BE2C (cell line): ENCODE results near the gene ATP5ME.
"Not testable (repeated sequence)": the region's sequence is repeated elsewhere in the genome, so short reads cannot be mapped to it uniquely, and the experiment has no call there.

Source experiments
- DNase-seq: peaks from one replicate; pipeline ENCODE4 v3.0.0-alpha.2; 2020
- H3K27me3 ChIP-seq: fragments of 250-450 bp; sonication (Bioruptor Pico); 2 replicates; pipeline ENCODE4 v1.5.1; 2020; ENCODE audit warnings: mild to moderate bottlenecking
- H3K36me3 ChIP-seq: fragments of 250-450 bp; sonication (Bioruptor Pico); 2 replicates; pipeline ENCODE4 v1.5.1; 2020; ENCODE audit warnings: mild to moderate bottlenecking
- H3K4me1 ChIP-seq: fragments of 250-450 bp; sonication (Bioruptor Pico); 2 replicates; pipeline ENCODE4 v1.5.1; 2020
- H3K4me3 ChIP-seq: 2 replicates; pipeline ENCODE4 v1.5.1; 2011; ENCODE audit warnings: low read depth, low read length
- H3K9me3 ChIP-seq: fragments of 250-450 bp; sonication (Bioruptor Pico); 2 replicates; pipeline ENCODE4 v1.5.1; 2020
- TF ChIP-seq, protein P1 (sequence below): IDR thresholded peaks from 2 replicates; pipeline ENCODE4 v1.5.1; 2012; ENCODE audit warnings: mild to moderate bottlenecking, low read depth, low read length

ATP5ME gene

DNA sequence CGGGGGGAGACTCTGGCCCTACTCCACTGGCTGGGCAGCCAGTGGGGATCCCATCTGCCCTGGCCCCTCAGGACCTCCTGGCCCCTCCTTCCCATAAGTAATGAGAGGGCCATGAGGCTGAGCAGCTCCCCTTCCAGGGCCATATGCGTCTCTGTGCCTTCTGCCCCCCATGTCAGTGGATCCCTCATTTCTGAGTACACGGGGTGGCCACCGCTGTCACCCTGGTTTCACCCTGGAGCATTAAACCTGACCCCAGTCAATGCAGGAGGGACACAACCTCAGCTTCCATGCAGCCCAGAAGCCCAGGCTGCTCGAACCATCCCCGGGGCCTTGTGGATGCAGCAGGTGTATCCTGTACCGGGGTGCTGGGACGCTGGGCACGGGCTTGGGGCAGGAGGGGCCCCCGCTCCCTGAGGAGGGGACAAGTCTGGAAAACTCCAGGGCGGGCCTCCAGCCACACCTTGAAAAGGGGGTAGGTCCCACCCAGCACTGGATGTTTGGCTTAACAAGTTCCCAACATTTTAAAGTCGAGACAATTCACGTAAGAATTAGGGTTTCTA, 24.2 kb downstream of the ATP5ME start:
- Histone ChIP-seq H3K9me3 (no peaks in the 10 kb centered on the region), H3K4me1 (no peaks in the 10 kb centered on the region), H3K36me3 (no peaks in the 10 kb centered on the region), H3K27me3 (peaks cover 12% of the 10 kb centered on the region), H3K4me3 (no peak overlapping the region)
- peak; percentile 5 for DNase-seq
- TF ChIP-seq, protein P1, sequence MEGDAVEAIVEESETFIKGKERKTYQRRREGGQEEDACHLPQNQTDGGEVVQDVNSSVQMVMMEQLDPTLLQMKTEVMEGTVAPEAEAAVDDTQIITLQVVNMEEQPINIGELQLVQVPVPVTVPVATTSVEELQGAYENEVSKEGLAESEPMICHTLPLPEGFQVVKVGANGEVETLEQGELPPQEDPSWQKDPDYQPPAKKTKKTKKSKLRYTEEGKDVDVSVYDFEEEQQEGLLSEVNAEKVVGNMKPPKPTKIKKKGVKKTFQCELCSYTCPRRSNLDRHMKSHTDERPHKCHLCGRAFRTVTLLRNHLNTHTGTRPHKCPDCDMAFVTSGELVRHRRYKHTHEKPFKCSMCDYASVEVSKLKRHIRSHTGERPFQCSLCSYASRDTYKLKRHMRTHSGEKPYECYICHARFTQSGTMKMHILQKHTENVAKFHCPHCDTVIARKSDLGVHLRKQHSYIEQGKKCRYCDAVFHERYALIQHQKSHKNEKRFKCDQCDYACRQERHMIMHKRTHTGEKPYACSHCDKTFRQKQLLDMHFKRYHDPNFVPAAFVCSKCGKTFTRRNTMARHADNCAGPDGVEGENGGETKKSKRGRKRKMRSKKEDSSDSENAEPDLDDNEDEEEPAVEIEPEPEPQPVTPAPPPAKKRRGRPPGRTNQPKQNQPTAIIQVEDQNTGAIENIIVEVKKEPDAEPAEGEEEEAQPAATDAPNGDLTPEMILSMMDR = no peak

DNA sequence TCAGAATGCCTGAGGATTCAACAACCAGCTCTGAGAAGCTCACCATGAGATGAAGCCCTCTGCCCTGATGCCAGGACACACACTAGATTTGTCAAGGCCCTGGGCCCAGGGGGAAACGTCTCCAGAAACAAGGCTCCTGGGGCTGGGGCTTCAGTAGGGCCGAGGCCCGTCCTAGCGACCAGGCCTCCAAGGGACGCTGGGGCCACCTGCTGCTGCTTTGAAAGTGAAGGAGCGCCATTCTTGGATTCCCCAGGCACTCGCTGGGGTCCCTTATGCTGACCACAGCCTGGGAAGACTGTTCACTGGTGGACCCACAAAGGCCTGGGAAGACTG, 24.8 kb downstream of the ATP5ME start:
- H3K36me3 ChIP-seq = no peaks in the 10 kb centered on the region
- H3K9me3 ChIP-seq = no peaks in the 10 kb centered on the region
- no peak for DNase-seq
- TF ChIP-seq, protein P1 = no peak
- no peaks in the 10 kb centered on the region for H3K4me1 ChIP-seq
- no peak overlapping the region for H3K4me3 ChIP-seq
- peaks cover 12% of the 10 kb centered on the region for H3K27me3 ChIP-seq

DNA sequence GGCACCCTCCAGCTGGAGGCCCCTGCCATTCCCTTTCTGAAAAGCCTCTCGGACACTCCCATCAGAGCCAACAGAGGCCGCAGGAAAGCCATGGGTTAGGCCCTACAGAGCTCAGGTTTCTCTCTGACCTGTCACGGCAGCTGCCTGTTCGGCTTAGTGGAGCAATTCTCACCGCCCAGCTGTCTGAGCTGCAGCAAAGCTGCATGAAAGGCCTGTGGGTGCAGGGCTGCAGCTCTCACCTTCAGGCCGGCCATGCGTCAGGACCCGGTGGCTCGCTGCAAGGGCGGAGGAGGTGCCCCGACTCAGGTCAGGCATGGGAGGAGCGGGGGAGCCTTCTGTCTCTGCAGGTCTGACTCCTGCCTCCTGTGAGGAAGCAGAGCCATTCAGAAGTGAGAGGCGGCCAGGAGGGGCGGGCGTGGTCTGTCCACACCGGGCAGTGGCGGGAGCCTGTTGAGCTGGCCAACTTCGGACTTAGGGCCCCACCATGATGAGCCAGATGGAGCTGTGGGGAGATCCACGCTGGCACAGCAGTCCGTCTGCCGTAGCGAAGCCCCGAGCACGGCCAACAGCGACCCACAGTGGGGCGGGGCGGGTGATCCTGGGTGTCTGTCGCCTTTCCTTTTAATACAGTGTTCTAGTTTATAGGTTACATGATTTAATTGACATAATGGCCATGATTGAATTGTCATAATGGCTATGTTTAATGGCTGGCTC, 25.3 kb downstream of the ATP5ME start:
- peak; percentile 4 for DNase-seq
- Histone ChIP-seq H3K9me3 (no peaks in the 10 kb centered on the region), H3K4me3 (no peak overlapping the region), H3K4me1 (no peaks in the 10 kb centered on the region), H3K36me3 (no peaks in the 10 kb centered on the region), H3K27me3 (peaks cover 12% of the 10 kb centered on the region)
- TF ChIP-seq, protein P1 = no peak

DNA sequence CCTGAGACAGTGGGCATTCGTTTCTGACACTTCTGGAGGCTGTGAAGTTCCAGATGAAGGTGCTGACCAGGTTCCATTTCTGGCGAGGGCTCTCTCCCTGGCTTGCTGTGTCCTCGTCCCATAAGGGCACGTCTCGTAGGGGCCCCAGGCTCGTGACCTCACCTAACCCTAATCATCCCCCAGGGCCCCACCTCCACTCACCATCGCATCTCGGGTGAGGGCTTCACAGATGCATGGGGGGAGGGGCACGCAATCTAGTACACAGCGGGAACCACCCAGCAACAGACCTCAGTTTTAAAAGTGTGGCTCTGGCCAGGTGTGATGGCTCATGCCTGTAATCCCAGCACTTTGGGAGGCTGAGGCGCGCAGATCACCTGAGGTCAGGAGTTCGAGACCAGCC, 26.6 kb downstream of the ATP5ME start:
- peak; percentile 8 for DNase-seq
- TF ChIP-seq, protein P1 = no peak
- no peaks in the 10 kb centered on the region for H3K4me1 ChIP-seq
- H3K4me3 ChIP-seq = no peak overlapping the region
- H3K27me3 ChIP-seq = peaks cover 12% of the 10 kb centered on the region
- no peaks in the 10 kb centered on the region for H3K36me3 ChIP-seq
- no peaks in the 10 kb centered on the region for H3K9me3 ChIP-seq

DNA sequence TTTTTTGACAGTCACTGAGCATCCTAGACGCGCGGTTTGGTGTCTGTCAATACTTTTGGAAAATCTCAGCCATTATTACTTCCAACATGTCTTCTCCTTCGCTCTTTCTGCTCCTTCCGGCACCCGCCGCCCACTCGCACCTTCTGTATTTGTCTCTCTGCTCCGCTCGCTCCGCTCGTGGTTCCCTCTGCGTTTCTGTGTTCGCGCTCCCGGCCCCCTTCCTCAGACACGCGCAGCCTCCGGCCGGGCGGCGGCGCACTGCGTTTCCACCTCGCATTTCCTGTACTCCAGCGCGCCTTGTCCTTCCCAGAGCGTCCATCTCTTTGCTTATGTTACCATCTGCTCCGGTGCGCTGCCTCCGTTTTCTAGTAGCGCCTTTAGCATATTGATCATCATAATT, 27.6 kb downstream of the ATP5ME start:
- no peaks in the 10 kb centered on the region for H3K36me3 ChIP-seq
- H3K4me3 ChIP-seq = peak overlapping the region; percentile 61
- no peaks in the 10 kb centered on the region for H3K4me1 ChIP-seq
- H3K9me3 ChIP-seq = no peaks in the 10 kb centered on the region
- peaks cover 8% of the 10 kb centered on the region for H3K27me3 ChIP-seq
- peak; percentile 72 for DNase-seq
- TF ChIP-seq, protein P1 = peak; percentile 36; the same call in 1 of the 2 replicates

DNA sequence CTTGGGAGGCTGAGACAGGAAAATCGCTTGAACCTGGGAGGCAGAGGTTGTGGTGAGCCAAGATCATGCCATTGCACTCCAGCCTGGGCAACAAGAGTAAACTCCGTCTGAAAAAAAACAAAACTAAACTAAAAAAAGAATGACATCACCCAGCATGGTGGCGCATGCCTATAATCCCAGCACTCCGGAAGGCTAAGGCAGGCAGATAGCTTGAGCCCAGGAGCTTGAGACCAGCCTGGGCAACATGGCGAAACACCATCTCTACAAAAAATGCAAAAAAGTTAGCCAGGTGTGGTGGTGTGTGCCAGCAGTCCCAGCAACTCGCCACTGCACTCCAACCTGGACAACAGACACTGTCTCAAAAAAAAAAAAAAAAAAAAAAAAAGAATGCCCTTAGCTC, 31.7 kb downstream of the ATP5ME start:
- H3K4me3 ChIP-seq, H3K9me3 ChIP-seq, DNase-seq, H3K27me3 ChIP-seq, H3K4me1 ChIP-seq, H3K36me3 ChIP-seq: not testable (repeated sequence)
